Prostate gland (tissue), 2 donors: ENCODE results near the gene HIVEP3.

Source experiments
- CTCF ChIP-seq, 4 experiments: fragments of 200-600 bp in 2 of 4; fragments of 450-650 bp in 2 of 4; sonication (generic) in 2 of 4; IDR thresholded peaks; 1 replicate in 3 of 4; 2 replicates in 1 of 4; pipeline ENCODE4 v1.5.1; 2016 to 2019; ENCODE audit warnings: antibody characterized with exemption in 4 of 4, mild to moderate bottlenecking in 2 of 4, moderate library complexity in 2 of 4
- POLR2A ChIP-seq: fragments of 450-650 bp; IDR thresholded peaks from one replicate; pipeline ENCODE4 v1.6.1; 2016; ENCODE audit warnings: antibody characterized with exemption, mild to moderate bottlenecking

- TF ChIP-seq CTCF (IDR thresholded peaks at IDR 0.05) (no peak), POLR2A (no peak)
These were observed 407.5 kb downstream of the HIVEP3 start for GRCh38 chr1:41511239-41511540.
